ENCODE data around the gene FBXL16. TPM values are rescaled to one million over a fixed set of nuclear protein-coding genes. Genes with fewer than 3 reads are reported as not detected.

The FBXL16 gene
- total and polyA plus RNA-seq, 2 of the 13 experiments (the other 11 are each of a cell fraction or from before 2014, with no cell fraction given) = 0.22 to 2.0 TPM

- no peak; the same call in 1 of the 2 replicates for TF ChIP-seq SIX4 (CRISPR knock-in tag; IDR thresholded peaks at IDR 0.05)
- peak; percentile 84 for TF ChIP-seq SPEN (CRISPR knock-in tag; IDR thresholded peaks at IDR 0.05; ENCODE audit: low read depth)
- 0 out of 2 replicates have a peak, but pooled peaks have one; percentile 23 for TF ChIP-seq REXO4 (CRISPR knock-in tag; IDR thresholded peaks at IDR 0.05; ENCODE audit: borderline replicate concordance)
- TF ChIP-seq CBFB (CRISPR knock-in tag; IDR thresholded peaks at IDR 0.05) = no peak; the same call in 1 of the 2 replicates
- no peak for TF ChIP-seq ZHX2 (IDR thresholded peaks at IDR 0.05; ENCODE audit: low read depth)
- no peak; the same call in 1 of the 2 replicates for TF ChIP-seq ZHX2 (CRISPR knock-in tag; IDR thresholded peaks at IDR 0.05; ENCODE audit: borderline replicate concordance)
- TF ChIP-seq ZNF558 (CRISPR knock-in tag; IDR thresholded peaks at IDR 0.05; ENCODE audit: borderline replicate concordance) = peak; percentile 54; the same call in 1 of the 2 replicates
- peak; percentile 74 for TF ChIP-seq SKI (IDR thresholded peaks at IDR 0.05; ENCODE audit: partially characterized antibody)
- no peak for TF ChIP-seq CHD4 (IDR thresholded peaks at IDR 0.05; ENCODE audit: borderline replicate concordance, low read length)
- no peak for TF ChIP-seq HHEX (CRISPR knock-in tag; IDR thresholded peaks at IDR 0.05)
- TF ChIP-seq ZKSCAN8 (CRISPR knock-in tag; IDR thresholded peaks at IDR 0.05; ENCODE audit: borderline replicate concordance) = no peak
- no peak for TF ChIP-seq SYNCRIP (IDR thresholded peaks at IDR 0.05; ENCODE audit: insufficient read depth, low read depth, low read length)
- TF ChIP-seq, protein P1, sequence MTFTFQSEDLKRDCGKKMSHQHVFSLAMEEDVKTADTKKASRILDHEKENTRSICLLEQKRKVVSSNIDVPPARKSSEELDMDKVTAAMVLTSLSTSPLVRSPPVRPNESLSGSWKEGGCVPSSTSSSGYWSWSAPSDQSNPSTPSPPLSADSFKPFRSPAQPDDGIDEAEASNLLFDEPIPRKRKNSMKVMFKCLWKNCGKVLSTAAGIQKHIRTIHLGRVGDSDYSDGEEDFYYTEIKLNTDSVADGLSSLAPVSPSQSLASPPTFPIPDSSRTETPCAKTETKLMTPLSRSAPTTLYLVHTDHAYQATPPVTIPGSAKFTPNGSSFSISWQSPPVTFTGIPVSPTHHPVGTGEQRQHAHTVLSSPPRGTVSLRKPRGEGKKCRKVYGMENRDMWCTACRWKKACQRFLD (CRISPR knock-in tag; IDR thresholded peaks at IDR 0.05; ENCODE audit: borderline replicate concordance) = no peak
- no peak; the same call in 1 of the 2 replicates for TF ChIP-seq TARDBP (CRISPR knock-in tag; IDR thresholded peaks at IDR 0.05)
- TF ChIP-seq, protein P2, sequence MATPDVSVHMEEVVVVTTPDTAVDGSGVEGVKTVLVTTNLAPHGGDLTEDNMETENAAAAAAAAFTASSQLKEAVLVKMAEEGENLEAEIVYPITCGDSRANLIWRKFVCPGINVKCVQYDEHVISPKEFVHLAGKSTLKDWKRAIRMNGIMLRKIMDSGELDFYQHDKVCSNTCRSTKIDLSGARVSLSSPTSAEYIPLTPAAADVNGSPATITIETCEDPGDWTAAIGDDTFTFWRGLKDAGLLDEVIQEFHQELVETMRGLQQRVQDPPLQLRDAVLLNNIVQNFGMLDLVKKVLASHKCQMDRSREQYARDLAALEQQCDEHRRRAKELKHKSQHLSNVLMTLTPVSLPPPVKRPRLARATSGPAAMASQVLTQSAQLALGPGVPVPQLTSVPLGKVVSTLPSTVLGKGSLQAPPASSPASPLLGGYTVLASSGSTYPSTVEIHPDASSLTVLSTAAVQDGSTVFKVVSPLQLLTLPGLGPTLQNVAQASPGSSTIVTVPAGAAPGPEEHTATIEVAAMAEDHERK (CRISPR knock-in tag; IDR thresholded peaks at IDR 0.05; ENCODE audit: low read depth) = no peak
- peak; percentile 78; the same call in 1 of the 2 replicates for TF ChIP-seq ZNF776 (CRISPR knock-in tag; IDR thresholded peaks at IDR 0.05)
- peak; percentile 43; the same call in 1 of the 2 replicates for TF ChIP-seq GFI1 (CRISPR knock-in tag; IDR thresholded peaks at IDR 0.05; ENCODE audit: borderline replicate concordance)
- TF ChIP-seq SNRNP70 (IDR thresholded peaks at IDR 0.05; ENCODE audit: low read depth, low read length) = no peak
- no peak; the same call in 1 of the 2 replicates for TF ChIP-seq ZNF746 (CRISPR knock-in tag; IDR thresholded peaks at IDR 0.05)
These were observed 15.6 kb upstream of the FBXL16 start, which contains the start of gene ANTKMT (continued) for GRCh38 chr16:720990-721764.
